Mucosa of descending colon (tissue), 3 donors: Measurements from ENCODE around the gene PRDX3. TPM values are rescaled to one million over a fixed set of nuclear protein-coding genes. Genes with fewer than 3 reads are reported as not detected.

Experiments used
- ATAC-seq: fragments of 200-7000 bp; cut with Tn5 transposase; one replicate; pipeline ENCODE4 v1.9.1; 2020; ENCODE audit warnings: mild to moderate bottlenecking, moderate library complexity
- DNase-seq, 3 donors: peaks; one replicate each; pipeline ENCODE4 v3.0.0-alpha.2; 2020
- H3K36me3 ChIP-seq: fragments of 200-600 bp; one replicate; pipeline ENCODE4 v1.8.0; 2021; ENCODE audit warnings: low read depth, mild to moderate bottlenecking
- H3K4me1 ChIP-seq: fragments of 200-600 bp; one replicate; pipeline ENCODE4 v1.8.0; 2021; ENCODE audit warnings: low read depth, mild to moderate bottlenecking
- H3K4me3 ChIP-seq: fragments of 200-600 bp; one replicate; pipeline ENCODE4 v1.8.0; 2021; ENCODE audit warnings: mild to moderate bottlenecking
- H3K9me3 ChIP-seq: fragments of 200-600 bp; one replicate; pipeline ENCODE4 v1.8.0; 2021; ENCODE audit warnings: mild to moderate bottlenecking
- intact Hi-C, 2 donors: fragments of 100-400 bp; cut with DNase I in 1 of 2; cut with micrococcal nuclease in 1 of 2; formaldehyde crosslinking; loops; one replicate each; pipeline versions ENCODE4 v1.11.0 to v1.11.1; 2022; cut with DNase I, micrococcal nuclease
- total RNA-seq, 3 donors: library from RNA; stranded (reverse); fragmentation: NEBNext Ultra II Directional in 2 of 3; extraction: Animal tissue kit (Norgen Biotek cat#: 25700) in 2 of 3; gene quantifications; one replicate each; pipeline versions ENCODE4 v1.2.1 to v1.2.4, GENCODE V29; 2021 to 2023
- TF ChIP-seq, protein P1 (sequence below): fragments of 200-600 bp; IDR thresholded peaks from one replicate; pipeline ENCODE4 v1.8.0; 2022; ENCODE audit warnings: antibody characterized with exemption, mild to moderate bottlenecking
- donor health status: DM: no; HTN: no; CAD: no; lungs with moderate emphysema.
- donor health status: DM: no; HTN: no; CAD: no.
- donor health status: DM: no; HTN: yes; CAD: no.

The PRDX3 gene
- total RNA-seq, 3 donors from 2014 or later = 98.6 to 140 (median 107) TPM

DNA sequence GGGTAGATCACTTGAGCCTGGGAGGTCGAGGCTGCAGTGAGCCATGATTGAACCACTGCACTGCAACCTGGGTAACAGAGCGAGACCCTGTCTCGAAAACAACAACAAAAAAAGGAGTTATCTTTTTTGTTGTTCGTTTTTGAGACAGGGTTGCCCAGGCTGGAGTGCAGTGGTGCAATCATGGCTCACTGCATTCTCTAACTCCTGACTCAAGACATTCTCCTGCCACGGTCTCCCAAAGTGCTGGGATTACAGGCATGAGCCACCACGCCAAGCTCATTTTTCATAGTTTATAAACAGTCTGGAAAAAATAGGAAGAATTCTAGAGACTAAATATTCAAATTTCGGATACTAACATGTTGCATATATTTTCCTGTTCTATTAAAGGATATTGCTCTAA, 42.5 kb downstream of the PRDX3 start:
- intact Hi-C loops = no loop called here
- TF ChIP-seq, protein P1, sequence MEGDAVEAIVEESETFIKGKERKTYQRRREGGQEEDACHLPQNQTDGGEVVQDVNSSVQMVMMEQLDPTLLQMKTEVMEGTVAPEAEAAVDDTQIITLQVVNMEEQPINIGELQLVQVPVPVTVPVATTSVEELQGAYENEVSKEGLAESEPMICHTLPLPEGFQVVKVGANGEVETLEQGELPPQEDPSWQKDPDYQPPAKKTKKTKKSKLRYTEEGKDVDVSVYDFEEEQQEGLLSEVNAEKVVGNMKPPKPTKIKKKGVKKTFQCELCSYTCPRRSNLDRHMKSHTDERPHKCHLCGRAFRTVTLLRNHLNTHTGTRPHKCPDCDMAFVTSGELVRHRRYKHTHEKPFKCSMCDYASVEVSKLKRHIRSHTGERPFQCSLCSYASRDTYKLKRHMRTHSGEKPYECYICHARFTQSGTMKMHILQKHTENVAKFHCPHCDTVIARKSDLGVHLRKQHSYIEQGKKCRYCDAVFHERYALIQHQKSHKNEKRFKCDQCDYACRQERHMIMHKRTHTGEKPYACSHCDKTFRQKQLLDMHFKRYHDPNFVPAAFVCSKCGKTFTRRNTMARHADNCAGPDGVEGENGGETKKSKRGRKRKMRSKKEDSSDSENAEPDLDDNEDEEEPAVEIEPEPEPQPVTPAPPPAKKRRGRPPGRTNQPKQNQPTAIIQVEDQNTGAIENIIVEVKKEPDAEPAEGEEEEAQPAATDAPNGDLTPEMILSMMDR = no peak
- Histone ChIP-seq H3K36me3 (no peaks in the 10 kb centered on the region), H3K9me3 (no peaks in the 10 kb centered on the region), H3K4me1 (no peaks in the 10 kb centered on the region), H3K4me3 (no peak overlapping the region)
- ATAC-seq = no peak
- no peak for DNase-seq

DNA sequence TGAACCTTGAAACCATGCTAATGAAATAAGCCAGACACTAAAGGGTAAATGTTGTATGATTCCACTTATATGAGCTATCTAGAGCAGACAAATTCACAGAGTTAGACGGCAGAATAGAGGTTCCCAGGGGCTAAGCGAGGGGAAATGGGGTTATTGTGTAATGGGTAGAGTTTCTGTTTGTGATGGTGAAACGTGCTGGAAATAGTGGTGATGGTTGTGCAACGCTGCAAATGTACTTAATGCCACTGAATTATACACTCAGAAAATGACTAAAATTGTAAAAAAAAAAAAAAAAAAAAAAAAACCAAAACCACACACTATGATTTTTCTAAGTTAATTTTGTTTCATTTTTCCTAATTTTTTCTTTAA, 43.1 kb downstream of the PRDX3 start:
- intact Hi-C loops = no loop called here
- TF ChIP-seq, protein P1 = no peak
- ATAC-seq = peak; percentile 10
- H3K4me1 ChIP-seq = no peaks in the 10 kb centered on the region
- H3K4me3 ChIP-seq = no peak overlapping the region
- H3K36me3 ChIP-seq = no peaks in the 10 kb centered on the region
- no peaks in the 10 kb centered on the region for H3K9me3 ChIP-seq
- no peak for DNase-seq

DNA sequence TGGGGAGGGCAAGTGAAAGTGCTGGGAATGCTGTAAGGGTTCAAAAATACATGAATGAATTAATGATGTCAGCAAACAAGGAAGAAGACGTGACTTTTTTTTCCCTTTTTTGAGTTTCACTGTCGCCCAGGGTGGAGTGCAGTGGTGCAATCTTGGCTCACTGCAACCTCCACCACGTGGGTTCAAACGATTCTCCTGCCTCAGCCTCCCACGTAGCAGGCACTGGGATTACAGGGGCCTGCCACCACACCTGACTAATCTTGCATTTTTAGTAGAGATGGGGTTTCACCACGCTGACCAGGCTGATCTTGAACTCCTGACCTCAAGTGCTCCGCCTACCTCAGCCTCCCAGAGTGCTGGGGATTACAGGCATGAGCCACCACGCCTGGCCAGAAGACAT, 44.7 kb downstream of the PRDX3 start:
- no peak for DNase-seq
- no peak for ATAC-seq
- H3K4me3 ChIP-seq = no peak overlapping the region
- TF ChIP-seq, protein P1 = no peak
- no peaks in the 10 kb centered on the region for H3K4me1 ChIP-seq
- no peaks in the 10 kb centered on the region for H3K36me3 ChIP-seq
- intact Hi-C loops = no loop called here
- no peaks in the 10 kb centered on the region for H3K9me3 ChIP-seq

DNA sequence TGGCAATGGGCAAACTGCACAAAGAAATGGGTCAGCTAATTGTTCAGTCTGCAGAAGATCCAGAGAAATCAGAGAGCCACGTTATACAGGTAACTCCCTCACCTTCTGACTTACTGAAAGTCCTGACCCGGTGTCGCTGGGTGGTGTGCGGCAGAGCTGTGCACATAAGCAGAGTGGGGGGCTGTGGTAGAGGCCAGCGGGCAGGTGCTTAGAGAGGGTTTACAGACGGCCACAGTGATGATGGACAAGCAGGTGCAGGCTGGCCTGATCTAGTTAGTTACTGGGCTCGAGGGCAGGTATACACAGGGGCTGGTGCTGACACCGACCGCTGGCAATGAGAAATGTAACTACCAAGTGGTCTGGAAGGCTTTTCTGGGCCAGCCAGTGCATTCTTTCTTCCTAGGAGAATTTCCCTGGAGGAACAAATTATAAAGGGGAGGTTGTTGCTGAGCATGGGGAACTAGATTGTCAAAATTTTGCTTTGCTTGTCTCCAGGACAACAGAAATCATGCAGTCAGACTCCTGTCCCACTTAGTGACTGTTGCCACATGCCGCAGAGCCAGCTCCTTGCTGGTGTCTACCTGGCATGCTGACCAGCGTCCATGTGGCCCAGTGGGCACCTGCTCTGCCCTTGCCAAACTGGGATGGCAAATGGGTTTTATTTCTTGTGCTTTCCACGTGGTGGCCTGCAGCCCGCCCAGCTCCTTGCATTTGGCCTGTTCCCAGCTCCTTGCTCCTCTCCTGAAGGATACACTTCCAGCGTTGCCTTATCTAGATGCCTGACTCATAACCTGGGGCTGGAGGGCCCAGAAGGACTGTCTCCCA, 45.9 kb downstream of the PRDX3 start:
- Histone ChIP-seq H3K4me1 (no peaks in the 10 kb centered on the region), H3K9me3 (no peaks in the 10 kb centered on the region), H3K4me3 (no peak overlapping the region), H3K36me3 (no peaks in the 10 kb centered on the region)
- DNase-seq (no peak), ATAC-seq (no peak)
- TF ChIP-seq, protein P1 = no peak
- intact Hi-C loops = no loop called here

DNA sequence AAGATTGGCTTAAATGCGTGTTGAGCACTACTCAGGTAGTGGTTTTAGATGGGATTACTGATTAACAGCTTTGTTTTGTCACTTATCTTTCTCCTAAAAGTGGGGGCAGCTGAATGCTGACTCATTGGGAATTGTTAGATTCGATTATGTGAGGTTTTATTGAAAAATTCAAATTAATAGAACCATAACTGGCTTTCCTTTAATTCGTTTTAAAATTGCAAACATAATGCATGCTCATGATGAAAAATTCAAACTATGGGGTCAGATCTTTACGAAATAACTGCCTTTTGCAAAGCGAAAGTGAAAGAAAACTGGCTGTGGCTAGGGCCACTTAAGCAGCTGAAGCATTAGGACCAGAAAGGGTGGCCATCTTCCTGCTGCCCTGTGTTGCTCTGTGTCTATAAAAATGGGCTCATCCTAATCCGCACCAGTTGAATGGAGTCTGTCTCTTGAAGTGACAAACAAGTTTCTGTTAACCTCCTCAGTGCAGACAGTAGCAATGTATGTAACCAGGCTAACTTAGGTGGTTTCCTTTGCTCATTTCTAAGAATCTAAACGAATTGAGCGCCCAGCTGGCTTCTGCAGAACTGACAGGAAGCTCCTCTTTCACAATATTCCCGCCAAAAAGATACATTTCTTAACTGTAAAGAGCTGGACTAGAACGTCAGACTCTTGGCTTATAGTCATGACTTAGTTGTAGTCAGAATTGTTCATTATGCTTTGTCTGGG, 46.9 kb downstream of the PRDX3 start:
- Histone ChIP-seq H3K4me3 (no peak overlapping the region), H3K4me1 (no peaks in the 10 kb centered on the region), H3K36me3 (no peaks in the 10 kb centered on the region), H3K9me3 (no peaks in the 10 kb centered on the region)
- ATAC-seq = peak; percentile 68
- intact Hi-C loops = no loop called here
- TF ChIP-seq, protein P1 = no peak
- peak in 1 of 3 donors; percentile 33 for DNase-seq
